H9 (cell line): ENCODE data around the gene TRPM3. TPM values are rescaled to one million over a fixed set of nuclear protein-coding genes. Genes with fewer than 3 reads are reported as not detected.

Experiments used
- DNase-seq: peaks from one replicate; pipeline ENCODE4 v3.0.0-alpha.2; 2017
- H2AFZ ChIP-seq: one replicate; pipeline ENCODE4 v1.6.1; 2013; ENCODE audit warnings: mild to moderate bottlenecking, low read length, control low read depth, moderate library complexity
- H2AK5ac ChIP-seq: 2 replicates; pipeline ENCODE4 v1.6.1; 2013; ENCODE audit warnings: low read length, control low read depth, mixed read lengths; ENCODE audit not compliant: insufficient read length
- H2BK120ac ChIP-seq: one replicate; pipeline ENCODE4 v1.6.1; 2013; ENCODE audit warnings: low read depth, mild to moderate bottlenecking, low read length, control low read depth, inconsistent platforms; ENCODE audit not compliant: poor library complexity, severe bottlenecking
- H2BK12ac ChIP-seq: 2 replicates; pipeline ENCODE4 v1.6.1; 2013; ENCODE audit warnings: low read length, control low read depth, mixed read lengths, low read depth; ENCODE audit not compliant: insufficient read length
- H2BK15ac ChIP-seq: 2 replicates; pipeline ENCODE4 v1.6.1; 2013; ENCODE audit warnings: low read depth, low read length, control low read depth
- H2BK20ac ChIP-seq: one replicate; pipeline ENCODE4 v1.6.1; 2013; ENCODE audit warnings: low read depth, mild to moderate bottlenecking, low read length, control low read depth, inconsistent platforms; ENCODE audit not compliant: poor library complexity, severe bottlenecking
- H2BK5ac ChIP-seq: 2 replicates; pipeline ENCODE4 v1.6.1; 2013; ENCODE audit warnings: low read length, control low read depth, mixed read lengths; ENCODE audit not compliant: insufficient read length
- H3K14ac ChIP-seq: 2 replicates; pipeline ENCODE4 v1.6.1; 2013; ENCODE audit warnings: low read length, control low read depth; ENCODE audit not compliant: insufficient read depth
- H3K18ac ChIP-seq: 2 replicates; pipeline ENCODE4 v1.6.1; 2013; ENCODE audit warnings: low read depth, mild to moderate bottlenecking, mixed read lengths, low read length, control low read depth; ENCODE audit not compliant: insufficient read length
- H3K23ac ChIP-seq: 2 replicates; pipeline ENCODE4 v1.6.1; 2013; ENCODE audit warnings: low read length, control low read depth, mixed read lengths, low read depth; ENCODE audit not compliant: insufficient read length
- H3K23me2 ChIP-seq: 2 replicates; pipeline ENCODE4 v1.6.1; 2013; ENCODE audit warnings: low read depth, mild to moderate bottlenecking, mixed read lengths, low read length, control low read depth; ENCODE audit not compliant: insufficient read length, poor library complexity, severe bottlenecking
- H3K27ac ChIP-seq: 2 replicates; pipeline ENCODE4 v1.5.1; 2013; ENCODE audit warnings: low read length, control low read depth, mixed read lengths, low read depth; ENCODE audit not compliant: insufficient read length
- H3K27me3 ChIP-seq: 2 replicates; pipeline ENCODE4 v1.6.1; 2013; ENCODE audit warnings: low read length, control low read depth, inconsistent platforms; ENCODE audit not compliant: insufficient read depth
- H3K4ac ChIP-seq: 2 replicates; pipeline ENCODE4 v1.6.1; 2013; ENCODE audit warnings: low read depth, mild to moderate bottlenecking, control low read depth, inconsistent platforms, low read length, moderate library complexity
- H3K4me1 ChIP-seq: 2 replicates; pipeline ENCODE4 v1.6.1; 2013; ENCODE audit warnings: low read length, control low read depth, inconsistent platforms; ENCODE audit not compliant: insufficient read depth
- H3K4me2 ChIP-seq: 2 replicates; pipeline ENCODE4 v1.6.1; 2013; ENCODE audit warnings: low read length, control low read depth, mixed read lengths; ENCODE audit not compliant: insufficient read length, insufficient read depth
- H3K56ac ChIP-seq: 2 replicates; pipeline ENCODE4 v1.6.1; 2013; ENCODE audit warnings: low read depth, mild to moderate bottlenecking, mixed read lengths, low read length, control low read depth; ENCODE audit not compliant: insufficient read length
- H3K79me1 ChIP-seq: 2 replicates; pipeline ENCODE4 v1.6.1; 2013; ENCODE audit warnings: low read depth, mild to moderate bottlenecking, moderate library complexity, low read length, control low read depth, inconsistent platforms; ENCODE audit not compliant: insufficient read depth, poor library complexity, severe bottlenecking
- H3K79me2 ChIP-seq: 2 replicates; pipeline ENCODE4 v1.6.1; 2013; ENCODE audit warnings: low read length, control low read depth, inconsistent platforms; ENCODE audit not compliant: insufficient read depth
- H3K9ac ChIP-seq: 2 replicates; pipeline ENCODE4 v1.6.1; 2013; ENCODE audit warnings: low read length, control low read depth, mixed read lengths; ENCODE audit not compliant: insufficient read length; ENCODE audit errors: extremely low read depth
- H3K9me3 ChIP-seq: one replicate; pipeline ENCODE4 v1.6.1; 2013; ENCODE audit warnings: low read depth, low read length, inconsistent platforms; ENCODE audit not compliant: control insufficient read depth
- H3T11ph ChIP-seq: one replicate; pipeline ENCODE4 v1.6.1; 2013; ENCODE audit warnings: mild to moderate bottlenecking, low read length, control low read depth, inconsistent platforms
- H4K20me1 ChIP-seq: one replicate; pipeline ENCODE4 v1.6.1; 2013; ENCODE audit not compliant: control insufficient read depth, insufficient read length, insufficient read depth
- H4K5ac ChIP-seq: 2 replicates; pipeline ENCODE4 v1.6.1; 2013; ENCODE audit warnings: low read depth, mild to moderate bottlenecking, mixed read lengths, low read length, control low read depth; ENCODE audit not compliant: insufficient read length
- H4K8ac ChIP-seq: replicated peaks from 2 replicates; pipeline ENCODE4 v1.6.1; 2013; ENCODE audit warnings: low read length, control low read depth, mixed read lengths, low read depth; ENCODE audit not compliant: insufficient read length
- H4K91ac ChIP-seq: 2 replicates; pipeline ENCODE4 v1.6.1; 2013; ENCODE audit warnings: low read depth, mild to moderate bottlenecking, moderate library complexity, mixed read lengths, low read length, control low read depth; ENCODE audit not compliant: insufficient read length
- H3K27ac Mint-ChIP-seq, 3 experiments: 2 replicates in 2 of 3; 3 replicates in 1 of 3; pipeline ENCODE4 v1.8.0; 2020 to 2021; ENCODE audit warnings: mixed read lengths in 3 of 3, mild to moderate bottlenecking in 1 of 3, moderate library complexity in 1 of 3
- H3K27me3 Mint-ChIP-seq: 2 replicates; pipeline ENCODE4 v1.8.0; 2021; ENCODE audit warnings: low read depth, mild to moderate bottlenecking, moderate library complexity, mixed read lengths
- H3K36me3 Mint-ChIP-seq, 3 experiments: 2 replicates in 2 of 3; 3 replicates in 1 of 3; pipeline ENCODE4 v1.8.0; 2020 to 2021; ENCODE audit warnings: low read depth in 3 of 3, mixed read lengths in 3 of 3; ENCODE audit not compliant: insufficient read depth in 1 of 3
- H3K4me1 Mint-ChIP-seq, 2 experiments: 2 replicates each; pipeline ENCODE4 v1.8.0; 2020; ENCODE audit warnings: mixed read lengths in 2 of 2
- H3K4me3 Mint-ChIP-seq, 2 experiments: 2 replicates in 1 of 2; 3 replicates in 1 of 2; pipeline ENCODE4 v1.8.0; 2020 to 2021; ENCODE audit warnings: mild to moderate bottlenecking in 2 of 2, mixed read lengths in 2 of 2, moderate library complexity in 1 of 2
- H3K9me3 Mint-ChIP-seq, 2 experiments: 2 replicates in 1 of 2; 3 replicates in 1 of 2; pipeline ENCODE4 v1.8.0; 2020; ENCODE audit warnings: mild to moderate bottlenecking in 2 of 2, mixed read lengths in 2 of 2, moderate library complexity in 1 of 2
- WGBS: extraction: QIAGEN DNeasy Blood & Tissue Kit; methylation state at CpG from one replicate; pipeline ENCODE4 v1.1.7; 2013; ENCODE audit warnings: missing lambda C conversion rate, low lambda C conversion rate, mixed read lengths; ENCODE audit not compliant: insufficient read length; ENCODE audit errors: extremely low coverage; 5-methylcytosine and 5-hydroxymethylcytosine counted together
- total RNA-seq: library from RNA; stranded (reverse); gene quantifications from 2 replicates; pipeline ENCODE4 v1.2.1, GENCODE V29; 2021
- TF ChIP-seq, protein P1 (sequence below): fragments of 200-600 bp; sonication (generic); conservative IDR thresholded peaks from 3 replicates; pipeline ENCODE4 v1.8.0; 2021; ENCODE audit warnings: antibody characterized with exemption, mild to moderate bottlenecking

TRPM3 gene
- total RNA-seq, 1 experiment from 2014 or later, result 10.3 TPM

DNA sequence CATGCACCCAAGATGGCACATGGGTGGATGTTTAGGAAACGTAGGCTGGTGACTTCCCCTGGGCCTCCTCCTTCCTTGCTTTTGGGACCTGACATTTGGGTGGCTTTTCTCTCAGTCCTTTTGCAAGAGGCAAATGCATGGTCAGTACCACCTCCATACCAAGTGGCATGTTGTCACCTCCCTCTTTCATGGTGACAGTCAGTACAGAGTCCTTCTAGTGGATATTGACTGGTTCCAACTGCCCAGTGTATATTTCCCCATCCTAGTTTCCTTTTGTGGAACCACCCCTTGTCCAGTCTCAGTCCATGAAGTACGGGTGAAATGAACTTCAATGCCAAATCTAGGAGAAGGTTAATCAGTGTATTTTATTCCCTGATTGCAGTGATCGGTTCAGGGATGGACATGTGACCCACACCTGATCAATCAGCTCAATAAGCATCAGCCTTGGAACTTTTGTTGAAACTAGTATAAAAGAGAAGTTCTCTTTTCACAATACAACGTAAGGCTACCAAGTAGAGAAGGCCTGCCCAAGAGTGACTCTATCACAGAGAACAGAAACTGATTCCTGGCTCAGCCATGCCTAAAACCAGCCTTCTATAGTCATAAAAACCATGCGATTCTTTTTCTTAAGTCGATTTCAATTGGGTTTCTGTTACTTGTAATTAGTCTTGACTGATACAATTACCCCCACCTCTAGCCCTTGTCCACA lies 563.6 kb downstream of the TRPM3 start:
- Histone ChIP-seq H3K4ac (no peak overlapping the region), H2BK5ac (no peak overlapping the region), H3T11ph (no peak overlapping the region), H3K9me3 (no peaks in the 10 kb centered on the region), H2BK120ac (no peak overlapping the region), H4K91ac (no peak overlapping the region), H3K4me1 (peaks cover 16% of the 10 kb centered on the region; the same call in 1 of the 2 replicates), H3K56ac (no peak overlapping the region), H3K18ac (no peak overlapping the region), H3K79me1 (no peaks in the 10 kb centered on the region), H3K27ac (no peak overlapping the region), H3K27me3 (no peaks in the 10 kb centered on the region; the same call in 1 of the 2 replicates), H3K23me2 (no peaks in the 10 kb centered on the region), H4K5ac (no peak overlapping the region), H4K20me1 (no peaks in the 10 kb centered on the region), H2AFZ (no peak overlapping the region), H3K4me2 (no peak overlapping the region), H3K14ac (no peak overlapping the region), H2BK20ac (no peak overlapping the region), H3K23ac (no peak overlapping the region), H2BK15ac (no peak overlapping the region), H2BK12ac (no peak overlapping the region), H2AK5ac (no peak overlapping the region), H4K8ac (no peak overlapping the region), H3K79me2 (no peaks in the 10 kb centered on the region), H3K9ac (no peak overlapping the region)
- Mint-ChIP-seq H3K4me1 (peaks cover 29 to 30% of the 10 kb centered on the region in 2 experiments), H3K4me3 (no peak overlapping the region), H3K27me3 (peaks cover 1% of the 10 kb centered on the region), H3K27ac (no peak overlapping the region), H3K9me3 (no peaks in the 10 kb centered on the region; a peak in 2 of 5 replicates), H3K36me3 (no peaks in the 10 kb centered on the region; a peak in 1 of 7 replicates)
- TF ChIP-seq, protein P1, sequence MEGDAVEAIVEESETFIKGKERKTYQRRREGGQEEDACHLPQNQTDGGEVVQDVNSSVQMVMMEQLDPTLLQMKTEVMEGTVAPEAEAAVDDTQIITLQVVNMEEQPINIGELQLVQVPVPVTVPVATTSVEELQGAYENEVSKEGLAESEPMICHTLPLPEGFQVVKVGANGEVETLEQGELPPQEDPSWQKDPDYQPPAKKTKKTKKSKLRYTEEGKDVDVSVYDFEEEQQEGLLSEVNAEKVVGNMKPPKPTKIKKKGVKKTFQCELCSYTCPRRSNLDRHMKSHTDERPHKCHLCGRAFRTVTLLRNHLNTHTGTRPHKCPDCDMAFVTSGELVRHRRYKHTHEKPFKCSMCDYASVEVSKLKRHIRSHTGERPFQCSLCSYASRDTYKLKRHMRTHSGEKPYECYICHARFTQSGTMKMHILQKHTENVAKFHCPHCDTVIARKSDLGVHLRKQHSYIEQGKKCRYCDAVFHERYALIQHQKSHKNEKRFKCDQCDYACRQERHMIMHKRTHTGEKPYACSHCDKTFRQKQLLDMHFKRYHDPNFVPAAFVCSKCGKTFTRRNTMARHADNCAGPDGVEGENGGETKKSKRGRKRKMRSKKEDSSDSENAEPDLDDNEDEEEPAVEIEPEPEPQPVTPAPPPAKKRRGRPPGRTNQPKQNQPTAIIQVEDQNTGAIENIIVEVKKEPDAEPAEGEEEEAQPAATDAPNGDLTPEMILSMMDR, result no peak
- no CpG with 5 or more reads among the region's 6 CpGs for WGBS
- no peak for DNase-seq
